ENCODE results near the gene EIF4E1B.

EIF4E1B gene

DNA sequence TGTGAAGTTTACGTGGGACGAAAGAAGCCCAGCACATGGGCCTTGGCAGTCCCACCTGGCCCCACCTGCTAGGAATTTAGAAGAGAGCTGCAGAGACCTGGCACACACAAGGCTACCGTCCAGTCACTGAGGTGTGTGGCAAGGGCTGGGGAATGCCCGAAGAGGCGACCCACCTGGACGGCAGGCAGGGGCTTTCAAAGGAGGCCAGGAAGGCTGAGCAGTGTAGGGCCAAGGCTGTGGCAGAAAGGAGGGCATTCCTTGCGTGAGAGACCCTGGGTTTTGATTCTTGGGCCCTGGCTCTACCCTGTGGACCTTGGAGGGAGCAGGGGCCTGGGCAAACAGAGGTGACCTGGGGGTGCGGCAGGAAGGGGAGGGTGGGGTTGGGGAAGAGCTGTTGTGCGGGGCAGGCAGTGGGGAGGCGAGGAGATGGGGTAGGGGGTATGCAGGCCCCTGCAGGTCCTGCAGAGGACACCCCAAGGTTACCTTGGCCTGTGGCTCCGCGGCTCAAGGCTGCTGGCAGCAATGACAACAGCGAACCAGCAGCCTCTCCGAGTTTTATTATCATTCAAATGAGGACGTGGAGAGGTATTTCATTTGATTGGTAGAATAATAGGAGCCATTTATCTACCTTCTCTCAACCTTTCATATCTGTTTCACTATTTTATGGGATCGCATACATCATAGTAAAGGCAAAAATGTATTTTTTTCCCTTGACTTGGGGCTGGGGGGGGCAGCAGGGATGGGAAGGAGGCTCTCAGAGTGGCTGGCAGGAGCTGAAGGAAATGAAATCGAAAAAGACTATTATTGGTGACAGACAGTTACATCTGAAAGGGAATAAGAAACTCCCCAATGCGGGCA is 41.6 kb downstream of the EIF4E1B start:
- TF ChIP-seq, protein P1, sequence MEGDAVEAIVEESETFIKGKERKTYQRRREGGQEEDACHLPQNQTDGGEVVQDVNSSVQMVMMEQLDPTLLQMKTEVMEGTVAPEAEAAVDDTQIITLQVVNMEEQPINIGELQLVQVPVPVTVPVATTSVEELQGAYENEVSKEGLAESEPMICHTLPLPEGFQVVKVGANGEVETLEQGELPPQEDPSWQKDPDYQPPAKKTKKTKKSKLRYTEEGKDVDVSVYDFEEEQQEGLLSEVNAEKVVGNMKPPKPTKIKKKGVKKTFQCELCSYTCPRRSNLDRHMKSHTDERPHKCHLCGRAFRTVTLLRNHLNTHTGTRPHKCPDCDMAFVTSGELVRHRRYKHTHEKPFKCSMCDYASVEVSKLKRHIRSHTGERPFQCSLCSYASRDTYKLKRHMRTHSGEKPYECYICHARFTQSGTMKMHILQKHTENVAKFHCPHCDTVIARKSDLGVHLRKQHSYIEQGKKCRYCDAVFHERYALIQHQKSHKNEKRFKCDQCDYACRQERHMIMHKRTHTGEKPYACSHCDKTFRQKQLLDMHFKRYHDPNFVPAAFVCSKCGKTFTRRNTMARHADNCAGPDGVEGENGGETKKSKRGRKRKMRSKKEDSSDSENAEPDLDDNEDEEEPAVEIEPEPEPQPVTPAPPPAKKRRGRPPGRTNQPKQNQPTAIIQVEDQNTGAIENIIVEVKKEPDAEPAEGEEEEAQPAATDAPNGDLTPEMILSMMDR (IDR thresholded peaks at IDR 0.05; ENCODE audit: insufficient read depth, low read length, missing control alignments): no peak
- no peak for DNase-seq (ENCODE audit: low read depth, low spot score)
- POLR2A ChIA-PET: no interaction called here
- CTCF ChIA-PET: interaction anchor here (1.0 to 4.0 kb wide), 3 partner anchors 12 to 266 kb away, joined by 3 to 53 read pairs (median 14); no protein-coding TSS in a partner anchor
- no peak overlapping the region for H3K4me3 ChIP-seq (ENCODE audit: low read depth, low read length)

DNA sequence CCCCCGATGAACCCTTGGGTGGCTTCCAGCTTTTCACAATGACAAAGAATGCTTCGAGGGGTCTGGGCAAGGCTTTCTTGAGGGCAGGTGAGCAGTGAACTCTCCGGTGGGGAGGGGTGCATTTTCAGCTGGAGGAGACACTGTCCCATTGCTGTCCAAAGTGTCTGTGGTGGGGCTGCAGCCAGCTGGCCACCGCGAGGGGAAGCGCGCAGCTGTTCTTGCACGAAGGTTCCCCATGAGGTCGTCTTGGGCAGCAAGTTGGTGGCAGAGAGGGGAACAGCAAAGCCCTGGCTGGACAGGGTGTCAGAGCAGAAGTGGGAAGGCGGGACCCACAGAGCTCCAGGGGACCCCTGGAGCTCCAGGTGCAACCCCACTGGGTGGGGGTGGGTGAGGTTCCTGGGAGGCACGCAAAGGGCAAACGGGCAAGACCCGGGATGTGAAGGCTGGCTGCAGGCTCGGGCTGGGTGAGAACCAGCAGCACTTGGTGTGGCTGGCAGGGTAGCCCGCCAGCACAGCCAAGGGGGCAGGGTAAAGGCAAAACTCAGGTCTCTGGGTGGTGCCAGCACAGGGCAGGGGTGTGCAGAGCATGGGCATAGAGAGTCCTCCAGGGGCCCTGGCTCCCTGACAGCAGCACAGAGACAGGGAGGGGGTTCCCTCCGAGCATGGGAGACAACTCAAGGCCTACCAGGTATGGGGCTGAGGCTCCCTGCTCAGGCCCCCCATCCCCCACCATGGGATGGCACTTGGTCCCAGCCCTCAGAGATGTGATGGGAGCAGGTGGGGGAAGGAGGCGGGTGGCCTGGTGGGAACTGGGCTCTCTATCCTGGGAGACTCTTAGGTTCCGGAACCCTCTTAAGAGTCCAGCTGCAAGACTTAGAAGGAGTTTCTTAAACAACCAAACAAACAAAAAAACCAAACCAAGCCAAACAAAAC is 43.4 kb downstream of the EIF4E1B start:
- no peak overlapping the region for H3K4me3 ChIP-seq (ENCODE audit: low read depth, low read length)
- CTCF ChIA-PET: interaction anchor here (1.0 to 3.9 kb wide), 3 partner anchors 14 to 16 kb away, joined by 5 to 55 read pairs (median 14); no protein-coding TSS in a partner anchor
- POLR2A ChIA-PET: no interaction called here
- TF ChIP-seq, protein P1 (IDR thresholded peaks at IDR 0.05; ENCODE audit: insufficient read depth, low read length, missing control alignments): no peak
- no peak for DNase-seq (ENCODE audit: low read depth, low spot score)

DNA sequence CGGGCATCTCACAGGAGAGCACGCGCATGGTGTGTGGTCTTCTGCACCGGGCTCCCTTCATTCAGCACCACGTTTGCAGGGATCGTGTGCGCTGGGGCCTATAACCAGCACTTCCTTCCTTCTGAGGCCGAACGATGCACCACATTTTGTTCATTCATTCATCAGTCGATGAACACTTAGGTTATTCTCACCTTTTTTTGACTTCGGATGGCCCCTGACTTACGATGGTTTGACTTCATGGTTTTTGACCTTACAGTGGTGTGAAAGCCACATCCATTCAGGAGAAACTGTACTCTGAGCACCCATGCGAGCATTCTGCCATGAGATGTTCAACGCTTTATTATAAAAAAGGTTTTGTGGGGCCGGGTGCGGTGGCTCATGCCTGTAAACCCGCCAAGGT is 44.3 kb downstream of the EIF4E1B start:
- ChIA-PET POLR2A (no interaction called here), CTCF (interaction anchor here (3.9 kb wide), 1 partner anchor 15 kb away, joined by 55 read pairs; no protein-coding TSS in a partner anchor)
- TF ChIP-seq, protein P1 (IDR thresholded peaks at IDR 0.05; ENCODE audit: insufficient read depth, low read length, missing control alignments): no peak

DNA sequence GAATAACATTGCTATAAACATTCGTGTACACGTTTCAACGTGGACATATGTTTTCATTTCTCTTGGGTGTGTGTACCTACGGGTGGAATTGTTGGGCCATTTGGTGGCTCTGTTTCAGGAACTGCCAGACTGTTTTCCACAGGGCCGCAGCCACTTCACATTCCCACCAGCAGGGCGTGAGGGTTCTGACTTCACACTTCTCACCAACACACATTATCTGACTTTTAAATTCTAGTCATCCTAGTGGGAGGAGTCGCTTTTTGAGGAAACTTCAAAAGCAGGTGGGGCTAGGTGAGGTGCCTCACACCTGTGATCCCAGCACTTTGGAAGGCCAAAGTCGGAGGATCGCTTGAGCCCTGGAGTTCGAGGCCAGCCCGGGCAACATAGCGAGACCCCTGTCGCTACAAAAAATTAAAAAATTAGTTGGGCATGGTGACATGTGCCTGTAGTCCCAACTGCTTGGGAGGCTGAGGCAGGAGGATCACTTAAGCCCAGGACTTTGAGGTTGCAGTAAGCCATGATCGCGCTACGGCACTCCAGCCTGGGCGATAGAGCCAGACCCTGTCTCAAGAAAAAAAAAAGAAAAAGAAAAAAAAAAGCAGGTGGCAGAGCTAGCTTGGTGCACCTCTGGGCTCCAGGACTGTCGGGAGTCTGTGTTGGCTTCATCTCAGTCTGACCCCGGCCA is 45.3 kb downstream of the EIF4E1B start:
- POLR2A ChIA-PET: no interaction called here
- CTCF ChIA-PET: interaction anchor here (0.8 to 3.9 kb wide), 2 partner anchors 16 to 26 kb away, joined by 4 to 55 read pairs; no protein-coding TSS in a partner anchor
- TF ChIP-seq, protein P1 (IDR thresholded peaks at IDR 0.05; ENCODE audit: insufficient read depth, low read length, missing control alignments): peak; percentile 67
- DNase-seq (ENCODE audit: low read depth, low spot score): no peak
- H3K4me3 ChIP-seq (ENCODE audit: low read depth, low read length): no peak overlapping the region

More for the DNA sequence above, 44.3 kb downstream of the EIF4E1B start:
- no peak for DNase-seq (ENCODE audit: low read depth, low spot score)
- no peak overlapping the region for H3K4me3 ChIP-seq (ENCODE audit: low read depth, low read length)

DNA sequence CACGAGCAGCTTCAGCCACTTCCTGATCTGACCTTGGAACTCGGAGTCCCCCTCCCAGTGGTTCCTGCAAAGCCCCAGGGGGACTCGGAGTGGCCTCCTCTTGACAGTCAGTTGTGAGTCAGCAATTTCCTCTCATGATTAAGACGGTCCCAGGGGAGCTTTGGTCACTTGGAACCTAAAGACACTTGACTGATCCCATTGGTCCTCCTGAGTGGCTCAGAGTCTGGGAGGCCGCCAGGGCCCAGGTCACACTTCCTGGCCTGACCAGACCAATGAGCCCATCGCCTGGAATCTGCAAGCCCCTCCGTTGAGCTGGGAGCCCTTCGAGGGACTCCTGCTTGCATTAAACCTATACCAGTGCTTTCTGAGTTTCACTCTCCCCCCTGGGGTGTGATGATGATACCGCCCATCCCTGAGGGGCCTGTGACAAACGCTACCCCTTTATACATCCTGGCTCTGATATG is 45.9 kb downstream of the EIF4E1B start:
- ChIA-PET POLR2A (no interaction called here), CTCF (interaction anchor here (0.8 to 3.9 kb wide), 3 partner anchors 17 to 437 kb away, joined by 3 to 55 read pairs (median 4); no protein-coding TSS in a partner anchor)
- no peak overlapping the region for H3K4me3 ChIP-seq (ENCODE audit: low read depth, low read length)
- TF ChIP-seq, protein P1 (IDR thresholded peaks at IDR 0.05; ENCODE audit: insufficient read depth, low read length, missing control alignments): no peak
- DNase-seq (ENCODE audit: low read depth, low spot score): no peak

Measured in AG04449 (cell line).